ENCODE results near the gene WFDC9.

GRCh38 chr20:45583502-45583901 lies 47.6 kb downstream of the WFDC9 start:
- TF ChIP-seq CTCF (IDR thresholded peaks at IDR 0.05): no peak
- no peak for TF ChIP-seq EZH2 (IDR thresholded peaks at IDR 0.05)
